Spleen (tissue), 7 donors: ENCODE measurements around the gene LMCD1.

ENCODE experiments used
- CTCF ChIP-seq, 11 experiments: fragments of 200-600 bp in 7 of 11; fragments of 450-650 bp in 4 of 11; sonication (generic) in 4 of 11; IDR thresholded peaks in 8 of 11; conservative IDR thresholded peaks in 3 of 11; 1 replicate in 7 of 11; 2 replicates in 4 of 11; pipeline versions ENCODE4 v1.4.0 to v1.8.0; 2016 to 2021; ENCODE audit warnings: antibody characterized with exemption in 11 of 11, inconsistent platforms in 4 of 11, mild to moderate bottlenecking in 1 of 11
- POLR2A ChIP-seq, 3 donors: fragments of 450-650 bp; IDR thresholded peaks; one replicate each; pipeline ENCODE4 v1.5.1; 2017; ENCODE audit warnings: antibody characterized with exemption in 3 of 3, mild to moderate bottlenecking in 1 of 3
- POLR2AphosphoS5 ChIP-seq, 3 donors: sonication (generic); formaldehyde crosslinking; IDR thresholded peaks; one replicate each; pipeline ENCODE4 v1.5.1; 2017; ENCODE audit warnings: antibody characterized with exemption in 3 of 3
- donor health status: DM: no; HTN: no; CAD: no; lungs with moderate emphysema.
- donor health status: DM: no; HTN: no; CAD: no.
- donor health status: DM: no; HTN: no; CAD: no.

- no peak for TF ChIP-seq CTCF (IDR thresholded peaks at IDR 0.05 in 8 of 11, conservative IDR thresholded peaks at IDR 0.05 in 3 of 11)
- TF ChIP-seq POLR2A (IDR thresholded peaks at IDR 0.05): no peak
- no peak for TF ChIP-seq POLR2AphosphoS5 (IDR thresholded peaks at IDR 0.05)
Observed at GRCh38 chr3:8491271-8492144, 10.1 kb upstream of the LMCD1 start.
